ENCODE data around the gene DOCK4.

The DOCK4 gene

GRCh38 chr7:111694376-111694775 lies 511.8 kb downstream of the DOCK4 start:
- H3K4me1 Mint-ChIP-seq (ENCODE audit: low read depth): no peaks in the 10 kb centered on the region
- no peaks in the 10 kb centered on the region for H3K36me3 Mint-ChIP-seq
- no peaks in the 10 kb centered on the region for H3K27me3 Mint-ChIP-seq
- H3K27ac Mint-ChIP-seq: no peak overlapping the region
- H3K9me3 Mint-ChIP-seq (ENCODE audit: low read depth): no peaks in the 10 kb centered on the region
- no peak overlapping the region for H3K4me3 Mint-ChIP-seq

- H3K4me3 Mint-ChIP-seq: no peak overlapping the region
- H3K9me3 Mint-ChIP-seq (ENCODE audit: low read depth): no peaks in the 10 kb centered on the region
- no peak overlapping the region for H3K27ac Mint-ChIP-seq
- H3K36me3 Mint-ChIP-seq: no peaks in the 10 kb centered on the region
- peaks cover 2% of the 10 kb centered on the region for H3K27me3 Mint-ChIP-seq
- H3K4me1 Mint-ChIP-seq (ENCODE audit: low read depth): no peaks in the 10 kb centered on the region
Observed at GRCh38 chr7:111690364-111691111, 515.7 kb downstream of the DOCK4 start.

GRCh38 chr7:111685349-111685748 lies 520.9 kb downstream of the DOCK4 start:
- Mint-ChIP-seq H3K4me1 (ENCODE audit: low read depth) (no peaks in the 10 kb centered on the region), H3K27me3 (peaks cover 6% of the 10 kb centered on the region), H3K36me3 (no peaks in the 10 kb centered on the region), H3K9me3 (ENCODE audit: low read depth) (no peaks in the 10 kb centered on the region), H3K4me3 (no peak overlapping the region), H3K27ac (no peak overlapping the region)

- Mint-ChIP-seq H3K36me3 (no peaks in the 10 kb centered on the region), H3K4me3 (no peak overlapping the region), H3K9me3 (ENCODE audit: low read depth) (no peaks in the 10 kb centered on the region), H3K27ac (no peak overlapping the region), H3K4me1 (ENCODE audit: low read depth) (no peaks in the 10 kb centered on the region), H3K27me3 (peaks cover 7% of the 10 kb centered on the region)
Observed at GRCh38 chr7:111682588-111683340, 523.4 kb downstream of the DOCK4 start.

- Mint-ChIP-seq H3K9me3 (ENCODE audit: low read depth) (no peaks in the 10 kb centered on the region), H3K36me3 (no peaks in the 10 kb centered on the region), H3K4me3 (no peak overlapping the region), H3K4me1 (ENCODE audit: low read depth) (no peaks in the 10 kb centered on the region), H3K27me3 (peaks cover 7% of the 10 kb centered on the region), H3K27ac (no peak overlapping the region)
Observed at GRCh38 chr7:111681242-111681641, 525.0 kb downstream of the DOCK4 start.

GRCh38 chr7:111678986-111679385 lies 527.2 kb downstream of the DOCK4 start:
- H3K4me3 Mint-ChIP-seq: no peak overlapping the region
- no peak overlapping the region for H3K27ac Mint-ChIP-seq
- H3K36me3 Mint-ChIP-seq: no peaks in the 10 kb centered on the region
- peaks cover 6% of the 10 kb centered on the region for H3K27me3 Mint-ChIP-seq
- no peaks in the 10 kb centered on the region for H3K4me1 Mint-ChIP-seq (ENCODE audit: low read depth)
- no peaks in the 10 kb centered on the region for H3K9me3 Mint-ChIP-seq (ENCODE audit: low read depth)

GRCh38 chr7:111678281-111678680 lies 527.9 kb downstream of the DOCK4 start:
- Mint-ChIP-seq H3K4me3 (no peak overlapping the region), H3K27me3 (peaks cover 9% of the 10 kb centered on the region), H3K27ac (no peak overlapping the region), H3K4me1 (ENCODE audit: low read depth) (no peaks in the 10 kb centered on the region), H3K36me3 (no peaks in the 10 kb centered on the region), H3K9me3 (ENCODE audit: low read depth) (no peaks in the 10 kb centered on the region)

- no peak overlapping the region for H3K27ac Mint-ChIP-seq
- peaks cover 8% of the 10 kb centered on the region for H3K27me3 Mint-ChIP-seq
- no peak overlapping the region for H3K4me3 Mint-ChIP-seq
- no peaks in the 10 kb centered on the region for H3K9me3 Mint-ChIP-seq (ENCODE audit: low read depth)
- no peaks in the 10 kb centered on the region for H3K4me1 Mint-ChIP-seq (ENCODE audit: low read depth)
- H3K36me3 Mint-ChIP-seq: no peaks in the 10 kb centered on the region
Observed at GRCh38 chr7:111677848-111678247, 528.4 kb downstream of the DOCK4 start.

GRCh38 chr7:111676811-111677210 lies 529.4 kb downstream of the DOCK4 start:
- H3K4me3 Mint-ChIP-seq: no peak overlapping the region
- H3K27ac Mint-ChIP-seq: no peak overlapping the region
- no peaks in the 10 kb centered on the region for H3K9me3 Mint-ChIP-seq (ENCODE audit: low read depth)
- peaks cover 6% of the 10 kb centered on the region for H3K27me3 Mint-ChIP-seq
- no peaks in the 10 kb centered on the region for H3K4me1 Mint-ChIP-seq (ENCODE audit: low read depth)
- no peaks in the 10 kb centered on the region for H3K36me3 Mint-ChIP-seq
